B cell (primary cell): ENCODE data around the gene PPWD1.

Experiments
- CTCF ChIP-seq: fragments of 200-600 bp; IDR thresholded peaks from one replicate; pipeline ENCODE4 v1.8.0; 2022; ENCODE audit warnings: antibody characterized with exemption, mild to moderate bottlenecking
- EZH2 ChIP-seq: IDR thresholded peaks from 2 replicates; pipeline ENCODE4 v1.6.1; 2012; ENCODE audit warnings: borderline replicate concordance, low read depth, mild to moderate bottlenecking, moderate library complexity, low read length; ENCODE audit not compliant: insufficient read depth, poor library complexity, severe bottlenecking

- TF ChIP-seq CTCF (no peak), EZH2 (no peak)
These were observed 62.6 kb downstream of the PPWD1 start for GRCh38 chr5:65625743-65626142.
